ENCODE results near the gene YWHAQ.

DNA sequence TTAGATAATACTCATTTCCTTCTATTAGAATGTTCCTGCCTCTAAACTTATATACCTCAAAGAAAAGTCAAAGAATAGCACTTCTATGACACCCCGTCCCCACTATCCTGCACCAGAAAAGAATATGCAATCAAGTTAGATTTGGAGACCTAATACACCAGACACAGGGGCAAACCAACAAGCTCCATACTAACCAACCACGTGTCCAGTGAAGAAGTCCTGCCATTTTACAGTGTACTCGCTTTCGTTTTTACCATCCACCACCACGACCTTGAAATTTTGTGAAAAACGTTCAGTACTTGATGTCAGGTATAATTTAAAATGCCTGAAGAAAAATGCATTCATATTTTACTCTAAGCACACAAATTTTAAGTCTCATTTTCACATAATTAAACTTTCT is 94.3 kb downstream of the YWHAQ start:
- no peak for TF ChIP-seq POLR2AphosphoS5 (IDR thresholded peaks at IDR 0.05; ENCODE audit: borderline replicate concordance, low read depth, low read length)
- TF ChIP-seq EZH2 (IDR thresholded peaks at IDR 0.05), result no peak

Measured in SK-N-MC (cell line).